ENCODE measurements around the gene SLFN5.

GRCh38 chr17:35235289-35235688 lies 7.6 kb upstream of the SLFN5 start:
- no peak for TF ChIP-seq CTCF (IDR thresholded peaks at IDR 0.05)
- TF ChIP-seq POLR2A (IDR thresholded peaks at IDR 0.05), result no peak

Measured in esophagus squamous epithelium (tissue), 4 donors.